ENCODE measurements around the gene RAI1. TPM values are rescaled to one million over a fixed set of nuclear protein-coding genes. Genes with fewer than 3 reads are reported as not detected.

The RAI1 gene
- total and polyA plus RNA-seq, 10 of the 15 experiments (the other 5 are each of a cell fraction or from before 2014, with no cell fraction given): 0.66 to 37.7 (median 6.0) TPM

GRCh38 chr17:17740615-17741348 is 59.5 kb downstream of the RAI1 start:
- H3K27ac ChIP-seq (ENCODE audit: control insufficient read depth, insufficient read depth): no peak overlapping the region

More at GRCh38 chr17:17740615-17741348, 59.5 kb downstream of the RAI1 start:
- FAIRE-seq: no peak
- Histone ChIP-seq H2AFZ (ENCODE audit: control insufficient read depth, low read depth, low read length) (no peak overlapping the region), H3K4me1 (ENCODE audit: control insufficient read depth, insufficient read depth, low read length) (peaks cover 17% of the 10 kb centered on the region), H4K20me1 (ENCODE audit: control insufficient read depth, insufficient read depth) (peaks cover 4% of the 10 kb centered on the region), H3K36me3 (ENCODE audit: control insufficient read depth in 2 of 2, insufficient read depth in 2 of 2, low read length in 1 of 2) (peaks cover 0 to 4% of the 10 kb centered on the region in 2 experiments; a peak in 2 of 4 replicates), H3K27me3 (replicated peaks in 1 of 2; ENCODE audit: control insufficient read depth in 2 of 2, insufficient read depth in 2 of 2, low read length in 1 of 2) (no peaks in the 10 kb centered on the region), H3K79me2 (ENCODE audit: control insufficient read depth, insufficient read depth, low read length) (peaks cover 17% of the 10 kb centered on the region), H3K4me2 (ENCODE audit: control insufficient read depth, insufficient read depth) (no peak overlapping the region), H3K9ac (ENCODE audit: control insufficient read depth, insufficient read depth, low read length) (no peak overlapping the region), H3K9me3 (replicated peaks; ENCODE audit: control insufficient read depth, insufficient read depth, low read length) (no peaks in the 10 kb centered on the region), H3K4me3 (no peak overlapping the region)
- ChIA-PET CTCF (no interaction called here), SMC1A (ENCODE audit: uncharacterized antibody, unreplicated experiment) (no interaction called here), POLR2A (no interaction called here), RAD21 (ENCODE audit: unreplicated experiment) (interaction anchor here (0.9 kb wide), 2 partner anchors 22 to 59 kb away, joined by 3 read pairs; no protein-coding TSS in a partner anchor)
- TF ChIP-seq ZNF687 (IDR thresholded peaks at IDR 0.05) (no peak), NR2C2 (IDR thresholded peaks at IDR 0.05; ENCODE audit: borderline replicate concordance, control insufficient read depth, insufficient read length, low read depth) (no peak), STAT3 (IDR thresholded peaks at IDR 0.05; ENCODE audit: low read depth, low read length) (no peak), KDM1A (IDR thresholded peaks at IDR 0.05; ENCODE audit: borderline replicate concordance) (no peak), TCF3 (IDR thresholded peaks at IDR 0.05; ENCODE audit: borderline replicate concordance, insufficient read depth, low read depth, low read length) (0 out of 2 replicates have a peak, but pooled peaks have one; percentile 66), RUNX3 (IDR thresholded peaks at IDR 0.05; ENCODE audit: low read length) (no peak), NKRF (conservative IDR thresholded peaks at IDR 0.05) (no peak), BCL3 (IDR thresholded peaks at IDR 0.05; ENCODE audit: borderline replicate concordance, insufficient read depth, low read depth, low read length, poor library complexity, severe bottlenecking) (peak; percentile 94), RBBP5 (conservative IDR thresholded peaks at IDR 0.05) (no peak)
- TF ChIP-seq, protein P1, sequence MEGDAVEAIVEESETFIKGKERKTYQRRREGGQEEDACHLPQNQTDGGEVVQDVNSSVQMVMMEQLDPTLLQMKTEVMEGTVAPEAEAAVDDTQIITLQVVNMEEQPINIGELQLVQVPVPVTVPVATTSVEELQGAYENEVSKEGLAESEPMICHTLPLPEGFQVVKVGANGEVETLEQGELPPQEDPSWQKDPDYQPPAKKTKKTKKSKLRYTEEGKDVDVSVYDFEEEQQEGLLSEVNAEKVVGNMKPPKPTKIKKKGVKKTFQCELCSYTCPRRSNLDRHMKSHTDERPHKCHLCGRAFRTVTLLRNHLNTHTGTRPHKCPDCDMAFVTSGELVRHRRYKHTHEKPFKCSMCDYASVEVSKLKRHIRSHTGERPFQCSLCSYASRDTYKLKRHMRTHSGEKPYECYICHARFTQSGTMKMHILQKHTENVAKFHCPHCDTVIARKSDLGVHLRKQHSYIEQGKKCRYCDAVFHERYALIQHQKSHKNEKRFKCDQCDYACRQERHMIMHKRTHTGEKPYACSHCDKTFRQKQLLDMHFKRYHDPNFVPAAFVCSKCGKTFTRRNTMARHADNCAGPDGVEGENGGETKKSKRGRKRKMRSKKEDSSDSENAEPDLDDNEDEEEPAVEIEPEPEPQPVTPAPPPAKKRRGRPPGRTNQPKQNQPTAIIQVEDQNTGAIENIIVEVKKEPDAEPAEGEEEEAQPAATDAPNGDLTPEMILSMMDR (IDR thresholded peaks at IDR 0.05 in 2 of 3, conservative IDR thresholded peaks at IDR 0.05 in 1 of 3; ENCODE audit: control insufficient read depth in 2 of 3, extremely low read depth in 1 of 3, insufficient read depth in 1 of 3, low read depth in 3 of 3, low read length in 3 of 3): no peak
- in situ Hi-C loops (cut with MboI) (no loop called here), intact Hi-C loops (cut with micrococcal nuclease; ENCODE audit: unreplicated experiment) (no loop called here)
- WGBS (ENCODE audit: insufficient coverage, insufficient replicate concordance, low lambda C conversion rate, missing lambda C conversion rate): 84% methylated on average over 26 of the region's 27 CpGs
- no peak for DNase-seq (ENCODE audit: low read depth, low spot score)
- no peak for ATAC-seq
- no TSS peak for BruUV-seq (replicated peaks)
